Naive thymus-derived CD4-positive, alpha-beta T cell (primary cell): ENCODE data around the gene MGST1. TPM values are rescaled to one million over a fixed set of nuclear protein-coding genes. Genes with fewer than 3 reads are reported as not detected.

Experiments used
- ATAC-seq: fragments of 150-1000 bp; cut with Tn5 transposase; 2 replicates; pipeline ENCODE4 v1.10.0; 2021; ENCODE audit warnings: mild to moderate bottlenecking, moderate library complexity
- CTCF ChIA-PET: fragments of 350-600 bp; sonication (Branson Sonifier 250); formaldehyde crosslinking; loops from one replicate; lab custom pipeline; 2021; ENCODE audit warnings: antibody characterized with exemption; lab: Charles Lee
- POLR2A ChIA-PET: fragments of 350-600 bp; sonication (Branson Sonifier 250); formaldehyde crosslinking; loops from one replicate; lab custom pipeline; 2021; ENCODE audit warnings: antibody characterized with exemption, inconsistent platforms; lab: Charles Lee
- DNase-seq, 9 donors: peaks; one replicate each; pipeline versions ENCODE4 v3.0.0 to v3.0.0-alpha.2; 2020 to 2022; ENCODE audit warnings: mixed read lengths in 1 of 9
- H3K27ac ChIP-seq: one replicate; pipeline ENCODE4 v1.7.0; 2013; ENCODE audit warnings: mild to moderate bottlenecking, low read depth, low read length, moderate library complexity
- H3K27me3 ChIP-seq, 2 donors: one replicate each; pipeline ENCODE4 v1.7.0; 2013; ENCODE audit warnings: low read length in 2 of 2, mild to moderate bottlenecking in 2 of 2, moderate library complexity in 2 of 2; ENCODE audit not compliant: control insufficient read depth in 2 of 2, insufficient read depth in 2 of 2
- H3K36me3 ChIP-seq, 3 experiments: 1 replicate in 2 of 3; 2 replicates in 1 of 3; pipeline ENCODE4 v1.7.0; 2013; ENCODE audit warnings: low read length in 3 of 3, mild to moderate bottlenecking in 3 of 3, moderate library complexity in 1 of 3; ENCODE audit not compliant: insufficient read depth in 3 of 3, control insufficient read depth in 2 of 3
- H3K4me1 ChIP-seq, 2 donors: one replicate each; pipeline ENCODE4 v1.7.0; 2013; ENCODE audit warnings: low read length in 2 of 2, mild to moderate bottlenecking in 2 of 2, moderate library complexity in 1 of 2; ENCODE audit not compliant: control insufficient read depth in 2 of 2, insufficient read depth in 2 of 2
- H3K4me3 ChIP-seq: 2 replicates; pipeline ENCODE4 v1.7.0; 2013; ENCODE audit warnings: mild to moderate bottlenecking, low read length
- H3K9me3 ChIP-seq, 3 experiments: 1 replicate in 2 of 3; 2 replicates in 1 of 3; pipeline ENCODE4 v1.7.0; 2013; ENCODE audit warnings: low read length in 3 of 3; ENCODE audit not compliant: control insufficient read depth in 2 of 3
- H3K27ac Mint-ChIP-seq, 9 donors: one replicate each; pipeline ENCODE4 v1.8.0; 2020 to 2022; ENCODE audit warnings: mixed read lengths in 9 of 9, mild to moderate bottlenecking in 8 of 9, moderate library complexity in 5 of 9, inconsistent platforms in 2 of 9
- H3K27me3 Mint-ChIP-seq, 5 donors: one replicate each; pipeline ENCODE4 v1.8.0; 2021 to 2022; ENCODE audit warnings: mixed read lengths in 5 of 5, mild to moderate bottlenecking in 1 of 5
- H3K36me3 Mint-ChIP-seq, 5 donors: one replicate each; pipeline ENCODE4 v1.8.0; 2020 to 2022; ENCODE audit warnings: mixed read lengths in 5 of 5, mild to moderate bottlenecking in 3 of 5, inconsistent platforms in 1 of 5
- H3K4me1 Mint-ChIP-seq, 7 donors: one replicate each; pipeline ENCODE4 v1.8.0; 2020 to 2022; ENCODE audit warnings: mixed read lengths in 7 of 7, mild to moderate bottlenecking in 3 of 7, inconsistent platforms in 1 of 7
- H3K4me3 Mint-ChIP-seq, 10 donors: one replicate each; pipeline ENCODE4 v1.8.0; 2020 to 2022; ENCODE audit warnings: mild to moderate bottlenecking in 10 of 10, mixed read lengths in 10 of 10, moderate library complexity in 6 of 10, inconsistent platforms in 2 of 10
- H3K9me3 Mint-ChIP-seq, 11 donors: one replicate each; pipeline ENCODE4 v1.8.0; 2020 to 2022; ENCODE audit warnings: mixed read lengths in 11 of 11, mild to moderate bottlenecking in 4 of 11, inconsistent platforms in 1 of 11, moderate library complexity in 1 of 11
- intact Hi-C, 2 donors: fragments of 100-400 bp; cut with micrococcal nuclease; formaldehyde crosslinking; loops; one replicate each; pipeline ENCODE4 v1.15.1; 2023
- polyA plus RNA-seq, 2 donors: library from polyadenylated mRNA; unstranded; fragments of 300-500 nt; fragmentation: Illumina TruSeq; gene quantifications; one replicate each; pipeline ENCODE4 v1.2.3, GENCODE V29; 2021
- total RNA-seq, 6 experiments: library from RNA in 5 of 6; stranded (reverse) in 5 of 6; gene quantifications; 1 replicate in 5 of 6; 2 replicates in 1 of 6; pipeline ENCODE4 v1.2.3 and lab custom pipeline; 2021 to 2026

Gene MGST1
- total and polyA plus RNA-seq, 7 experiments from 2014 or later = 1.4 to 16.5 (median 1.4) TPM; not detected in 4

GRCh38 chr12:16329594-16329993, 17.9 kb upstream of the MGST1 start:
- intact Hi-C loops = no loop called here
- Mint-ChIP-seq H3K36me3 (peaks cover 0 to 4% (median 0%) of the 10 kb centered on the region in 5 donors), H3K4me1 (no peaks in the 10 kb centered on the region), H3K4me3 (no peak overlapping the region), H3K27me3 (no peaks in the 10 kb centered on the region), H3K27ac (no peak overlapping the region), H3K9me3 (peaks cover 7 to 30% (median 13%) of the 10 kb centered on the region in 11 donors)
- ATAC-seq (no peak), DNase-seq (no peak)
- H3K4me3 ChIP-seq = no peak overlapping the region
- CTCF ChIA-PET = no interaction called here
- H3K4me1 ChIP-seq = no peaks in the 10 kb centered on the region
- no peak overlapping the region for H3K27ac ChIP-seq
- peaks cover 0 to 7% (median 0%) of the 10 kb centered on the region in 3 experiments for H3K9me3 ChIP-seq
- H3K27me3 ChIP-seq = no peaks in the 10 kb centered on the region
- POLR2A ChIA-PET = no interaction called here
- no peaks in the 10 kb centered on the region for H3K36me3 ChIP-seq

DNA sequence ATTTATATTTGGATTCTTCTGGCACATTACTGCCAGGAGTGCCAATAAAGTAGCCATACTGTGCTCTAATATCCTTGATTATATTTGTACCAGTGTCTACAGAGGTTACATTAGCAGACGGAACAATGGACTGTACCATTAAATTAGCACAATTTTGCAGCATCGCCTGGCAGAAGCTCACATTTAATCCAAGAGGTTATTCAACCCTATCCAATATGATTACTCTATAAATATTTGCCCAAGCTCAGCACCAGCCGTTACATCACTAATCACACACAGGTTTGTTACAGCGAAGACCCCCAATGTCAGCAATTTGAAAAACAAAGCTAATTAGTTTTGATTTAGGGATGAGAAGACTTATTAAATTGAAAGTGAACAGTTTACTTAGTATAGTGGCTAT, 16.9 kb upstream of the MGST1 start:
- H3K27ac ChIP-seq = no peak overlapping the region
- H3K9me3 ChIP-seq = peaks cover 0 to 7% (median 0%) of the 10 kb centered on the region in 3 experiments
- H3K4me1 Mint-ChIP-seq = no peaks in the 10 kb centered on the region
- H3K4me3 ChIP-seq = no peak overlapping the region
- H3K27me3 Mint-ChIP-seq = no peaks in the 10 kb centered on the region
- POLR2A ChIA-PET = no interaction called here
- ATAC-seq = no peak
- H3K36me3 ChIP-seq = no peaks in the 10 kb centered on the region
- no peaks in the 10 kb centered on the region for H3K4me1 ChIP-seq
- H3K27ac Mint-ChIP-seq = no peak overlapping the region
- H3K4me3 Mint-ChIP-seq = no peak overlapping the region
- H3K9me3 Mint-ChIP-seq = peaks cover 7 to 34% (median 15%) of the 10 kb centered on the region in 11 donors
- H3K36me3 Mint-ChIP-seq = peaks cover 0 to 4% (median 0%) of the 10 kb centered on the region in 5 donors
- CTCF ChIA-PET = no interaction called here
- intact Hi-C loops = no loop called here
- DNase-seq = no peak
- H3K27me3 ChIP-seq = no peaks in the 10 kb centered on the region

DNA sequence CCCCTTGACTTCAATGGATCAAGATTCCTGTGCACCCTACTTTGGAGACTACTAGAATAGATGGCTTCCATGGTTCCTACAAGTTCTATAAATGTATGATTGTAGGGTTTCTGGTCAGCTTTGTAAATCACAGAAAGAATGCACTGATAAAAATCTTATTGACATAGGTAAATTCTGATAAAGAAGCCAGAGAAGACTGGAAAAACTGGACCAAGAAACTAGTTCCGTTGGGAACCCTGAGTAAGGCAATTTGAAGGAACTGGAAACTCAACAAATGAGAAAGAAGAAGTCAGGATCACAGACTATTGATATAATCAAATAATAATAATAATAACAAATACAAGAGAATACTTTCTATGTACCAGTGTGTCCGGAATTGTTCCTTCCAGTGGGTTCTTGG, 15.4 kb upstream of the MGST1 start:
- H3K9me3 Mint-ChIP-seq = peaks cover 5 to 26% (median 13%) of the 10 kb centered on the region in 11 donors
- Histone ChIP-seq H3K4me1 (no peaks in the 10 kb centered on the region), H3K4me3 (no peak overlapping the region), H3K9me3 (peaks cover 0 to 7% (median 0%) of the 10 kb centered on the region in 3 experiments), H3K27me3 (no peaks in the 10 kb centered on the region), H3K36me3 (no peaks in the 10 kb centered on the region), H3K27ac (no peak overlapping the region)
- H3K36me3 Mint-ChIP-seq = peaks cover 0 to 4% (median 0%) of the 10 kb centered on the region in 5 donors
- intact Hi-C loops = no loop called here
- POLR2A ChIA-PET = no interaction called here
- no peak overlapping the region for H3K27ac Mint-ChIP-seq
- H3K27me3 Mint-ChIP-seq = no peaks in the 10 kb centered on the region
- H3K4me3 Mint-ChIP-seq = no peak overlapping the region
- DNase-seq = no peak
- H3K4me1 Mint-ChIP-seq = no peaks in the 10 kb centered on the region
- CTCF ChIA-PET = no interaction called here
- no peak for ATAC-seq

DNA sequence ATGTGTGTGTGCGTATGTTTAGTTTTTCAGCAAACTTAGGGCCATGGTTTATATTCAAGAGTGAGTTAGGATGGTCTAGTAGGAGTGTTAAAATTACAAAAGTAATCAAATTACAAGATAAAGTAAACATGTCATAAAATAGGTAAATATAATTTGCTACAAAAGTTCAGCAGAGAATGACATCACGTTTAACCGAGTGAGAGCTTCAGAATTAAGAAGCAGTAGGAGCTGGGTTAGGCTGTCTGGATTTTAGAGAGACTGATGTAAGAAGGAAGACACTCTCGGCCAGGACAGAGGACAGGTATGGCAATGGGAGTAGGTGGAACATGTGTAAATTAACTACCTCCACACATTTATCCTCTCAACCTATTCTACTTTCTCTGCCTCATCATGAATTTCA, 11.6 kb upstream of the MGST1 start:
- DNase-seq = no peak
- no peak overlapping the region for H3K27ac ChIP-seq
- H3K4me1 ChIP-seq = no peaks in the 10 kb centered on the region
- H3K9me3 Mint-ChIP-seq = peaks cover 0 to 14% (median 7%) of the 10 kb centered on the region in 11 donors
- POLR2A ChIA-PET = no interaction called here
- H3K9me3 ChIP-seq = no peaks in the 10 kb centered on the region
- H3K4me3 ChIP-seq = no peak overlapping the region
- no peaks in the 10 kb centered on the region for H3K4me1 Mint-ChIP-seq
- no peaks in the 10 kb centered on the region for H3K36me3 ChIP-seq
- H3K4me3 Mint-ChIP-seq = no peak overlapping the region
- no peaks in the 10 kb centered on the region for H3K27me3 ChIP-seq
- no peaks in the 10 kb centered on the region for H3K36me3 Mint-ChIP-seq
- no peak for ATAC-seq
- intact Hi-C loops = no loop called here
- no peak overlapping the region for H3K27ac Mint-ChIP-seq
- H3K27me3 Mint-ChIP-seq = no peaks in the 10 kb centered on the region
- CTCF ChIA-PET = no interaction called here

DNA sequence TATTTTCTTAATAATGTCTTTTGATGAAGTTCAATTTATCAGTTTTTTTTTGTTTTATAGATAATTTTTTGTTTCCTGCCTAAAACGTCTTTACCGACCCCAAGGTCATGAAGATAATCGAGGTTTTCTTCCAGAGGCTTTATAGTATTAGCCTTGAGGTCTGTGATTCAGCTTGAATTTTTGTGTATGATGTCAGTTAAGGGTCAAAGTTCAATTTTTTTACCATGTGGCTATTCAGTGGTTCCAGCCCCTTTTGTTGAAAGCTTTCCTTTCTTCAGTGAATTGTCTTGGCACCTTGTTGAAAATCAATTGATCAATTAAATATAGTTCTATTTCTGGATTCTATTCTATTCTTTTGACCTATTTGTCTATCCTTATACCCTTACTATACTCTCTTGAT, 3.2 kb upstream of the MGST1 start:
- Histone ChIP-seq H3K9me3 (no peaks in the 10 kb centered on the region), H3K4me1 (no peaks in the 10 kb centered on the region), H3K27ac (no peak overlapping the region), H3K4me3 (no peak overlapping the region), H3K27me3 (no peaks in the 10 kb centered on the region), H3K36me3 (no peaks in the 10 kb centered on the region)
- H3K9me3 Mint-ChIP-seq = peaks cover 0 to 12% (median 4%) of the 10 kb centered on the region in 11 donors
- H3K27me3 Mint-ChIP-seq = peaks cover 11 to 34% (median 17%) of the 10 kb centered on the region in 5 donors
- no peak for DNase-seq
- CTCF ChIA-PET = no interaction called here
- H3K36me3 Mint-ChIP-seq = peaks cover 0 to 5% (median 0%) of the 10 kb centered on the region in 5 donors
- H3K4me3 Mint-ChIP-seq = no peak overlapping the region
- POLR2A ChIA-PET = no interaction called here
- intact Hi-C loops = no loop called here
- ATAC-seq = no peak
- H3K4me1 Mint-ChIP-seq = no peaks in the 10 kb centered on the region
- no peak overlapping the region for H3K27ac Mint-ChIP-seq

DNA sequence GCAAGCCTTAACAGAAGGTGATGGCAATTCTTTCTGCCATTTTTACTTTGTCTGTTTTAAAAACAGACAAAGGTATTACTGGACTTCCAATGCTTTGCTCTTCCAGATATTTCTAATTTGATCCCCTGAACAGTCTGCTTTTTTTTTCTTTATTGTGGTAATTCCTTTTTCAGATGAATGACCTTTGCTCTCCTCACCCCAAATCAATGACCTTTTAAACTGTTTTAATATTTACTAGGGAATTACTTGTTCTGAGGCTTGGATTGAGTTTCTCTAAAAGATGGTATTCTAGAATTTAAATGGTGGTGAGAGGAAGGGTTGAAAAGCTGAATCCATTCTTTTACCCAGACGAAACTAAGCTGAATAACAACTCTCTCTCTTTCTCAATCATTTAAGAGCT, 2.3 kb upstream of the MGST1 start:
- peaks cover 11 to 35% (median 17%) of the 10 kb centered on the region in 5 donors for H3K27me3 Mint-ChIP-seq
- DNase-seq = no peak
- no peak for ATAC-seq
- no peak overlapping the region for H3K27ac Mint-ChIP-seq
- CTCF ChIA-PET = no interaction called here
- H3K36me3 Mint-ChIP-seq = peaks cover 0 to 5% (median 0%) of the 10 kb centered on the region in 5 donors
- intact Hi-C loops = no loop called here
- no peaks in the 10 kb centered on the region for H3K4me1 ChIP-seq
- no peaks in the 10 kb centered on the region for H3K27me3 ChIP-seq
- no peak overlapping the region for H3K4me3 ChIP-seq
- H3K4me1 Mint-ChIP-seq = no peaks in the 10 kb centered on the region
- H3K9me3 ChIP-seq = no peaks in the 10 kb centered on the region
- no peak overlapping the region for H3K4me3 Mint-ChIP-seq
- H3K9me3 Mint-ChIP-seq = peaks cover 0 to 13% (median 4%) of the 10 kb centered on the region in 11 donors
- no peaks in the 10 kb centered on the region for H3K36me3 ChIP-seq
- POLR2A ChIA-PET = no interaction called here
- no peak overlapping the region for H3K27ac ChIP-seq

DNA sequence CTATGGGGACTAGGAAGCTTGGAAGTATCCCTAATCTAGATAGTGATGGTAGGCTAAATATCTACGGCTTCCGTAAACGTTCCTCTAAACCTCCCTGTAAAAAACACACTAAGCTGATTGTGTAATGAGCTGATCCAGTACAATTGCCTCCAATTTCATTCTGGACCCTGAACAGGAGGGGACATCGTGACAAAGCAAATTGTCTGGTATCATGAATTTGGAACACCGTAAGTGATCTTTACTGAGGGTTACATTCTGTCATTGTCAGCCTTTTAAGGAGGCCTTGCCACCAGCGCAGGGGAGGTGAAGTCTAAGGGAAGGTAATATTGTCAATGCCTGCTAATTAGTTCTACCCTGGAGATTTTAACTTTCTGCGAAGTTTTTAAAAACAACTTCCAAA, 487 bp upstream of the MGST1 start:
- Histone ChIP-seq H3K9me3 (no peaks in the 10 kb centered on the region), H3K36me3 (no peaks in the 10 kb centered on the region), H3K27me3 (peaks cover 0 to 3% of the 10 kb centered on the region in 2 donors), H3K4me1 (no peaks in the 10 kb centered on the region), H3K4me3 (no peak overlapping the region), H3K27ac (no peak overlapping the region)
- CTCF ChIA-PET = no interaction called here
- Mint-ChIP-seq H3K27me3 (peaks cover 11 to 35% (median 17%) of the 10 kb centered on the region in 5 donors), H3K9me3 (peaks cover 0 to 13% (median 3%) of the 10 kb centered on the region in 11 donors), H3K4me1 (no peaks in the 10 kb centered on the region), H3K36me3 (peaks cover 0 to 5% (median 0%) of the 10 kb centered on the region in 5 donors), H3K4me3 (peak overlapping the region in 1 of 10 donors; percentile 28), H3K27ac (no peak overlapping the region)
- POLR2A ChIA-PET = no interaction called here
- DNase-seq (no peak), ATAC-seq (no peak)
- intact Hi-C loops = no loop called here
